Large intestine (tissue), 3 donors: ENCODE data around the gene SMYD3. TPM values are rescaled to one million over a fixed set of nuclear protein-coding genes. Genes with fewer than 3 reads are reported as not detected.

ENCODE experiments used
- DNase-seq, 2 donors: peaks; one replicate each; pipeline versions ENCODE4 v3.0.0 to v3.0.0-alpha.2; 2013
- H3K27ac ChIP-seq: one replicate; pipeline ENCODE4 v1.5.1; 2013; ENCODE audit warnings: low read length
- H3K27me3 ChIP-seq: 2 replicates; pipeline ENCODE4 v1.6.1; 2013; ENCODE audit warnings: low read length; ENCODE audit not compliant: control insufficient read depth, insufficient read depth
- H3K36me3 ChIP-seq: 2 replicates; pipeline ENCODE4 v1.6.1; 2013; ENCODE audit warnings: low read length; ENCODE audit not compliant: control insufficient read depth, insufficient read depth
- H3K4me1 ChIP-seq: one replicate; pipeline ENCODE4 v1.6.1; 2013; ENCODE audit warnings: low read length; ENCODE audit not compliant: control insufficient read depth, insufficient read depth
- H3K4me3 ChIP-seq: one replicate; pipeline ENCODE4 v1.5.1; 2013; ENCODE audit warnings: low read length
- H3K9me3 ChIP-seq: one replicate; pipeline ENCODE4 v1.6.1; 2013; ENCODE audit warnings: mild to moderate bottlenecking, low read depth, low read length, moderate library complexity; ENCODE audit not compliant: control insufficient read depth
- WGBS: methylation state at CpG from one replicate; pipeline ENCODE4 v1.1.5; 2013; ENCODE audit warnings: low lambda C conversion rate; ENCODE audit not compliant: insufficient coverage; 5-methylcytosine and 5-hydroxymethylcytosine counted together
- polyA plus RNA-seq: library from polyadenylated mRNA; unstranded; fragments of 120-200 nt; gene quantifications from one replicate; pipeline ENCODE4 v1.2.1, GENCODE V29; 2013

The SMYD3 gene
- polyA plus RNA-seq, 1 donor: 12.0 TPM

- no CpG with 5 or more reads among the region's 12 CpGs for WGBS
- peak; percentile 31 to 53 for DNase-seq
- Histone ChIP-seq H3K27me3 (no peaks in the 10 kb centered on the region), H3K27ac (no peak overlapping the region), H3K4me3 (no peak overlapping the region), H3K4me1 (no peaks in the 10 kb centered on the region), H3K36me3 (no peaks in the 10 kb centered on the region), H3K9me3 (no peaks in the 10 kb centered on the region)
Observed at GRCh38 chr1:245874942-245875580, 632.0 kb downstream of the SMYD3 start.

- no peaks in the 10 kb centered on the region for H3K9me3 ChIP-seq
- no peak overlapping the region for H3K27ac ChIP-seq
- H3K27me3 ChIP-seq: no peaks in the 10 kb centered on the region
- DNase-seq: no peak
- no peak overlapping the region for H3K4me3 ChIP-seq
- H3K4me1 ChIP-seq: no peaks in the 10 kb centered on the region
- no CpG with 5 or more reads among the region's 7 CpGs for WGBS
- H3K36me3 ChIP-seq: no peaks in the 10 kb centered on the region
Observed at GRCh38 chr1:245873883-245874671, 633.0 kb downstream of the SMYD3 start.

DNA sequence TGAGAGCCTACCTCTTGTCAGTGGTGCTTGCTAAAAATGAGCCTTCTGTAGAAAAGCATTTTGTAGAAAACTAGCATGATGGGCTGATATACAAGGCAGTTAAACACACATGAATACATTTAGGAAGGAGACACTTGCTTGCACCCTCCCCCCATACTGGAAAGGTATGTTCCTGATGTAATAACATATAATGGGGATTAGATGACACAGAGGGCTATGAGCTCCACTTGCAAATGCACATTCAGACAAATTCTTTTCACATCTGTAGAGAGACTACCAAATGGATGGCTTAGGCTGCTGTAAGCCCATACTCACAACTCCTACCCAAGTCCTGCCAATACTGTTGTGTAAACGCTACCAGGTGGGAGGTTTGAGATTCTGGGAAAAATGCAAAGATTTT is 634.0 kb downstream of the SMYD3 start:
- Histone ChIP-seq H3K27ac (no peak overlapping the region), H3K27me3 (no peaks in the 10 kb centered on the region), H3K9me3 (no peaks in the 10 kb centered on the region), H3K4me1 (no peaks in the 10 kb centered on the region), H3K4me3 (no peak overlapping the region), H3K36me3 (no peaks in the 10 kb centered on the region)
- WGBS: no CpG with 5 or more reads among the region's 1 CpG
- DNase-seq: no peak

DNA sequence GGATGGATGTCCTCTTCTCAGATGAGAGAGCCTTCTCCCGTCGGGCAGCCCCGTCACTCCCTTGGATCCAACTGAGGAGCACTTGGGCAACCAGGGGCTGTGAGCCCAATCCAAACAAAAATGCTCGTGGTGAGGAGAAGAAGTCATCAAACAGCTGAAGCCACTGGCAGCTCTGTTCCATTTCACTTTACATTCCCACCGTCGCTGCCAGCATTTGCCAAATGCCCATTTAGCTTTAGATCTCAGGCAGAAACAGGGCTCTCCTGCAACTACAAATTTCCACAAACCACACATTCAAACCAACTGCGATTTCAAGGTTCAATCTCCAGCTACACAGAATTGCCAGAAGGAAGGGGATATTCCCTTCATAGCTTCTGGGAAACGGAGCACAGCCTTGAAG is 634.6 kb downstream of the SMYD3 start:
- Histone ChIP-seq H3K27me3 (no peaks in the 10 kb centered on the region), H3K36me3 (no peaks in the 10 kb centered on the region), H3K4me1 (no peaks in the 10 kb centered on the region), H3K4me3 (no peak overlapping the region), H3K27ac (no peak overlapping the region), H3K9me3 (no peaks in the 10 kb centered on the region)
- no peak for DNase-seq
- WGBS: 94% methylated on average over 3 of the region's 8 CpGs

- no CpG with 5 or more reads among the region's 4 CpGs for WGBS
- DNase-seq: no peak
- H3K9me3 ChIP-seq: no peaks in the 10 kb centered on the region
- H3K4me1 ChIP-seq: no peaks in the 10 kb centered on the region
- no peak overlapping the region for H3K4me3 ChIP-seq
- H3K36me3 ChIP-seq: no peaks in the 10 kb centered on the region
- no peaks in the 10 kb centered on the region for H3K27me3 ChIP-seq
- no peak overlapping the region for H3K27ac ChIP-seq
Observed at GRCh38 chr1:245871915-245872314, 635.2 kb downstream of the SMYD3 start.

DNA sequence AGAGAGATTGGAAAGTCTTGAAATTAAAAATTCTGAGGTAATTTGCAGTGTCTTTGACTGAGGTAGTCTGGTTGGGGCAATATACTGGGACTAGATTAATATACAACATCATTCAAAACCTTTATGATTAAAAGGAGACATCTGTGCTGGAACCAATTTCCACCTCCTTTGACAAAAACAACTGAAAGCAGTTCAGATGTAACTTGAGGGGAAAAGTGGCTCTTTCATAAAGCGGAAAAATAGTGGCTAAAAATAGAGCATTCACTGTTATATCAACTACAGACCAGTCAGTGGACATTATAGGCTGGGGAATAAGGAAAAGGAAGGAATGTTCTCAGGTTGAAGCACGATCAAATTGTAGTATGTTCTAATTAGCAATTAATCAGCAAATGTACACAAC is 635.9 kb downstream of the SMYD3 start:
- Histone ChIP-seq H3K36me3 (no peaks in the 10 kb centered on the region), H3K4me1 (no peaks in the 10 kb centered on the region), H3K27ac (no peak overlapping the region), H3K27me3 (no peaks in the 10 kb centered on the region), H3K4me3 (no peak overlapping the region), H3K9me3 (no peaks in the 10 kb centered on the region)
- no peak for DNase-seq
- WGBS: 83% methylated on average over 1 of the region's 2 CpGs

GRCh38 chr1:245870698-245871097 is 636.4 kb downstream of the SMYD3 start:
- no peak for DNase-seq
- 100% methylated on average over 1 of the region's 6 CpGs for WGBS
- Histone ChIP-seq H3K36me3 (no peaks in the 10 kb centered on the region), H3K27me3 (no peaks in the 10 kb centered on the region), H3K4me3 (no peak overlapping the region), H3K4me1 (no peaks in the 10 kb centered on the region), H3K9me3 (no peaks in the 10 kb centered on the region), H3K27ac (no peak overlapping the region)

DNA sequence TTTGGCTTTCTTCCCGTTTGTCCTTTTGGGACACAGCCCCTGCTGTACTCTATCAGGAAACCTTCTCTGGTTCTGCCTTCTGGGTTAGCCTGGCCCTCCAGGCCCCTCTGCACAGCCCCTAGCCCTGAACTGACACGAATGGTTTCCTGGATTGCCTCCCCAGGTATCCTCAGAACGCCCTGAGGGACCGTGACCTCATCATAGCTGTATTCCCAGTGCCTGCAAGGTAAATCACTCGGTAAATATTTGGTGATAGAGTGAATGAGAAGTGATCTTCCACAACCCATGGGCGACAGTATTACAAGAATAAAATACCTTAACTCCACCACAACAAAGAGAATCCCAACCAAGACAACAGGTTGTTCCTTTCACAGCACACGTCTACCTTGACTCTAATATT is 637.2 kb downstream of the SMYD3 start:
- H3K4me1 ChIP-seq: no peaks in the 10 kb centered on the region
- 76% methylated on average over 3 of the region's 7 CpGs for WGBS

GRCh38 chr1:245867738-245868137 is 639.3 kb downstream of the SMYD3 start:
- Histone ChIP-seq H3K4me3 (no peak overlapping the region), H3K4me1 (no peaks in the 10 kb centered on the region), H3K27me3 (no peaks in the 10 kb centered on the region), H3K27ac (no peak overlapping the region), H3K9me3 (no peaks in the 10 kb centered on the region), H3K36me3 (no peaks in the 10 kb centered on the region)
- WGBS: no CpG with 5 or more reads among the region's 5 CpGs
- DNase-seq: no peak

More for the DNA sequence above, 637.2 kb downstream of the SMYD3 start:
- Histone ChIP-seq H3K27me3 (no peaks in the 10 kb centered on the region), H3K4me3 (no peak overlapping the region), H3K9me3 (no peaks in the 10 kb centered on the region), H3K27ac (no peak overlapping the region), H3K36me3 (no peaks in the 10 kb centered on the region)
- DNase-seq: no peak

DNA sequence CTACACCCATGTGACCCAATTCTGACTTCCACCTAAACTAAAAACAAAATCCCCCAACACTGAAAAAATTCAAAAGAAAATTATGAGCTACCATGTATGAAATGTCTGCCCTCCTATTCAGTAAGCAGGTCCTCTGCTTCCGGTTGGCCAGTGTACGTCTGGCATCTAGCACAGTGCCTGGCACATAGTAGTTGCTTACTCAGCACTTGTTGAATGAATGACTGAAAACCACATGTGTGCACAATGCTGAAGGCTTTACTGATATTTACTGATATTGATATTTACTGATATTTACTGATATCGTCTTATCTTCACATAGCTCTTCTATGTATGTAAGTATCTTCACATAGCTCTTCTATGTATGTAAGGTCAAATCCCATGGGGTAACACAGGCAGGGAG is 642.2 kb downstream of the SMYD3 start:
- Histone ChIP-seq H3K4me1 (no peaks in the 10 kb centered on the region), H3K9me3 (no peaks in the 10 kb centered on the region), H3K36me3 (no peaks in the 10 kb centered on the region), H3K27ac (no peak overlapping the region), H3K27me3 (no peaks in the 10 kb centered on the region), H3K4me3 (no peak overlapping the region)
- WGBS: 100% methylated on average over 1 of the region's 3 CpGs
- DNase-seq: no peak
